H1 (cell line): ENCODE data around the gene ATOH7. TPM values are rescaled to one million over a fixed set of nuclear protein-coding genes. Genes with fewer than 3 reads are reported as not detected.

ENCODE experiments used
- CTCF ChIA-PET: fragments of 300-600 bp; sonication (Branson Sonifier 250); formaldehyde crosslinking; loops from one replicate; lab custom pipeline; 2021; ENCODE audit not compliant: partially characterized antibody; lab: Charles Lee
- POLR2A ChIA-PET: fragments of 300-600 bp; sonication (Branson Sonifier 250); formaldehyde crosslinking; loops from one replicate; lab custom pipeline; 2021; ENCODE audit warnings: inconsistent platforms; ENCODE audit not compliant: partially characterized antibody; lab: Charles Lee
- DNase-seq, 2 experiments: peaks; one replicate each; pipeline versions ENCODE4 v3.0.0 to v3.0.0-alpha.2; 2010 to 2022; ENCODE audit warnings: low spot score in 2 of 2, low read depth in 1 of 2, mixed read lengths in 1 of 2
- FAIRE-seq: peaks from 2 replicates; lab custom pipeline; 2011; peaks lifted over from hg19 to GRCh38; lab: Jason Lieb, UNC
- H2AFZ ChIP-seq: 2 replicates; pipeline ENCODE4 v1.8.1; 2012; ENCODE audit warnings: low read length, inconsistent platforms
- H2AK5ac ChIP-seq: 2 replicates; pipeline ENCODE4 v1.6.1; 2013; ENCODE audit warnings: low read depth, low read length
- H2BK120ac ChIP-seq: replicated peaks from 2 replicates; pipeline ENCODE3; 2013; ENCODE audit warnings: low read depth, low read length, inconsistent platforms
- H2BK12ac ChIP-seq: 2 replicates; pipeline ENCODE4 v1.6.1; 2013; ENCODE audit warnings: low read depth, low read length
- H2BK15ac ChIP-seq: 2 replicates; pipeline ENCODE4 v1.6.1; 2013; ENCODE audit warnings: low read length
- H2BK20ac ChIP-seq: 2 replicates; pipeline ENCODE4 v1.6.1; 2013; ENCODE audit warnings: low read length
- H2BK5ac ChIP-seq: 2 replicates; pipeline ENCODE4 v1.6.1; 2013; ENCODE audit warnings: low read depth, low read length
- H3K14ac ChIP-seq: 2 replicates; pipeline ENCODE4 v1.6.1; 2013; ENCODE audit warnings: inconsistent platforms; ENCODE audit not compliant: insufficient read length
- H3K18ac ChIP-seq: 2 replicates; pipeline ENCODE4 v1.6.1; 2013; ENCODE audit warnings: low read length; ENCODE audit errors: extremely low read depth
- H3K23ac ChIP-seq: 2 replicates; pipeline ENCODE4 v1.6.1; 2013; ENCODE audit warnings: inconsistent platforms; ENCODE audit not compliant: insufficient read length
- H3K23me2 ChIP-seq: 2 replicates; pipeline ENCODE4 v1.6.1; 2013; ENCODE audit warnings: low read depth, low read length
- H3K27ac ChIP-seq: 2 replicates; pipeline ENCODE4 v1.6.1; 2011; ENCODE audit warnings: low read depth, low read length, inconsistent platforms
- H3K27me3 ChIP-seq, 4 experiments: replicated peaks in 1 of 4; 1 replicate in 1 of 4; 2 replicates in 3 of 4; pipeline versions ENCODE4 v1.6.1 to v1.8.1; 2011 to 2013; ENCODE audit warnings: low read length in 3 of 4, mild to moderate bottlenecking in 3 of 4, inconsistent platforms in 2 of 4, mixed read lengths in 2 of 4, moderate library complexity in 1 of 4; ENCODE audit not compliant: control insufficient read depth in 3 of 4, insufficient read depth in 3 of 4; ENCODE audit errors: extremely low read depth in 1 of 4
- H3K36me3 ChIP-seq, 4 experiments: 2 replicates each; pipeline versions ENCODE4 v1.6.1 to v1.8.1; 2011 to 2013; ENCODE audit warnings: mild to moderate bottlenecking in 4 of 4, low read length in 3 of 4, moderate library complexity in 2 of 4, control low read depth in 1 of 4, inconsistent platforms in 1 of 4; ENCODE audit not compliant: insufficient read depth in 4 of 4, control insufficient read depth in 2 of 4
- H3K4ac ChIP-seq: replicated peaks from 2 replicates; pipeline ENCODE3; 2013; ENCODE audit warnings: low read length, low read depth, mixed read lengths, inconsistent platforms; ENCODE audit not compliant: insufficient read length
- H3K4me1 ChIP-seq, 4 experiments: replicated peaks in 1 of 4; 1 replicate in 1 of 4; 2 replicates in 3 of 4; pipeline versions ENCODE4 v1.6.1 to v1.8.1; 2011 to 2013; ENCODE audit warnings: low read length in 3 of 4, inconsistent platforms in 2 of 4, mixed read lengths in 1 of 4; ENCODE audit not compliant: insufficient read depth in 4 of 4, control insufficient read depth in 3 of 4
- H3K4me2 ChIP-seq, 2 experiments: 2 replicates each; pipeline versions ENCODE4 v1.6.1 to v1.8.1; 2011 to 2013; ENCODE audit warnings: low read depth in 2 of 2, low read length in 2 of 2, control low read depth in 1 of 2, inconsistent platforms in 1 of 2, mild to moderate bottlenecking in 1 of 2; ENCODE audit not compliant: insufficient read depth in 1 of 2
- H3K4me3 ChIP-seq, 4 experiments: fragments of 200-600, 300-600 bp in 1 of 4; sonication (generic), shearing (Covaris generic), sonication (Bioruptor Twin) in 1 of 4; 2 replicates each; pipeline versions ENCODE4 v1.5.1 to v1.8.1; 2011 to 2016; ENCODE audit warnings: low read length in 4 of 4, low read depth in 3 of 4, control low read depth in 2 of 4, inconsistent platforms in 2 of 4, mild to moderate bottlenecking in 2 of 4, mixed read lengths in 1 of 4, moderate library complexity in 1 of 4; ENCODE audit not compliant: insufficient read depth in 2 of 4; ENCODE audit errors: extremely low read depth in 1 of 4
- H3K56ac ChIP-seq: replicated peaks from 2 replicates; pipeline ENCODE3; 2013; ENCODE audit warnings: low read depth, mild to moderate bottlenecking, mixed read lengths, low read length, inconsistent platforms; ENCODE audit not compliant: insufficient read length
- H3K79me1 ChIP-seq: 2 replicates; pipeline ENCODE4 v1.6.1; 2013; ENCODE audit warnings: low read depth, low read length, control low read depth
- H3K79me2 ChIP-seq, 2 experiments: 2 replicates each; pipeline versions ENCODE4 v1.6.1 to v1.8.1; 2012 to 2013; ENCODE audit warnings: low read length in 2 of 2, mild to moderate bottlenecking in 2 of 2, inconsistent platforms in 1 of 2; ENCODE audit not compliant: insufficient read depth in 2 of 2, control insufficient read depth in 1 of 2
- H3K9ac ChIP-seq, 4 experiments: replicated peaks in 1 of 4; 1 replicate in 1 of 4; 2 replicates in 3 of 4; pipeline versions ENCODE4 v1.6.1 to v1.8.1; 2011 to 2013; ENCODE audit warnings: low read depth in 3 of 4, low read length in 3 of 4, control low read depth in 2 of 4, mild to moderate bottlenecking in 2 of 4, moderate library complexity in 2 of 4, inconsistent platforms in 1 of 4; ENCODE audit errors: extremely low read depth in 1 of 4
- H3K9me3 ChIP-seq, 2 experiments: 2 replicates each; pipeline versions ENCODE4 v1.6.1 to v1.8.1; 2012 to 2013; ENCODE audit warnings: mild to moderate bottlenecking in 2 of 2, moderate library complexity in 2 of 2, control low read depth in 1 of 2, inconsistent platforms in 1 of 2, low read depth in 1 of 2, low read length in 1 of 2, mixed read lengths in 1 of 2; ENCODE audit not compliant: insufficient read depth in 2 of 2
- H4K20me1 ChIP-seq, 2 experiments: replicated peaks in 1 of 2; 2 replicates each; pipeline versions ENCODE3 to v1.8.1; 2011 to 2013; ENCODE audit warnings: inconsistent platforms in 2 of 2, low read length in 2 of 2, mild to moderate bottlenecking in 1 of 2; ENCODE audit not compliant: insufficient read depth in 2 of 2, control insufficient read depth in 1 of 2
- H4K5ac ChIP-seq: 2 replicates; pipeline ENCODE4 v1.6.1; 2013; ENCODE audit warnings: low read length, low read depth, mixed read lengths, inconsistent platforms; ENCODE audit not compliant: insufficient read length
- H4K8ac ChIP-seq: 2 replicates; pipeline ENCODE4 v1.8.0; 2013; ENCODE audit warnings: mild to moderate bottlenecking, moderate library complexity, low read length, inconsistent platforms; ENCODE audit not compliant: insufficient read depth; ENCODE audit errors: extremely low read depth
- H4K91ac ChIP-seq: replicated peaks from 2 replicates; pipeline ENCODE3; 2013; ENCODE audit warnings: low read length, mixed read lengths, inconsistent platforms; ENCODE audit not compliant: insufficient read length
- CEBPB ChIP-seq: IDR thresholded peaks from 2 replicates; pipeline ENCODE4 v1.6.1; 2012; ENCODE audit warnings: low read depth, low read length
- CTBP2 ChIP-seq: IDR thresholded peaks from 2 replicates; pipeline ENCODE4 v1.7.0; 2011; ENCODE audit warnings: borderline replicate concordance, mild to moderate bottlenecking, moderate library complexity, mixed read lengths, low read length; ENCODE audit not compliant: insufficient read depth, insufficient read length
- EGR1 ChIP-seq: IDR thresholded peaks from 2 replicates; pipeline ENCODE4 v1.6.1; 2011; ENCODE audit warnings: low read depth, low read length, borderline replicate concordance
- FOSL1 ChIP-seq: IDR thresholded peaks from 2 replicates; pipeline ENCODE4 v1.6.1; 2011; ENCODE audit warnings: mild to moderate bottlenecking, low read depth, low read length, moderate library complexity; ENCODE audit not compliant: insufficient read depth
- GABPA ChIP-seq: IDR thresholded peaks from 2 replicates; pipeline ENCODE4 v1.6.1; 2011; ENCODE audit warnings: mild to moderate bottlenecking, low read length, moderate library complexity, borderline replicate concordance; ENCODE audit not compliant: insufficient read depth
- JUND ChIP-seq: IDR thresholded peaks from 2 replicates; pipeline ENCODE4 v1.6.1; 2011; ENCODE audit warnings: mild to moderate bottlenecking, improper control_type of control experiment, low read length
- KDM4A ChIP-seq: IDR thresholded peaks from one replicate; pipeline ENCODE4 v1.7.1; 2012; ENCODE audit warnings: low read depth, mild to moderate bottlenecking, moderate library complexity, low read length, inconsistent platforms; ENCODE audit not compliant: severe bottlenecking
- KDM5A ChIP-seq: fragments of 200-600 bp; IDR thresholded peaks from 2 replicates; pipeline ENCODE4 v1.7.1; 2012; ENCODE audit warnings: mild to moderate bottlenecking, low read length, inconsistent platforms, mixed read lengths
- MAX ChIP-seq: IDR thresholded peaks from 2 replicates; pipeline ENCODE4 v1.6.1; 2012; ENCODE audit warnings: inconsistent platforms
- PHF8 ChIP-seq: fragments of 200-600 bp; sonication (generic); conservative IDR thresholded peaks from 2 replicates; pipeline ENCODE4 v1.7.1; 2012; ENCODE audit warnings: low read depth, mild to moderate bottlenecking, inconsistent platforms, low read length, moderate library complexity
- POU5F1 ChIP-seq: IDR thresholded peaks from 2 replicates; pipeline ENCODE4 v1.6.1; 2011; ENCODE audit warnings: low read depth, mild to moderate bottlenecking, low read length, moderate library complexity
- WGBS, 2 experiments: shearing (Covaris generic) in 1 of 2; methylation state at CpG; one replicate each; pipeline versions ENCODE4 v1.1.6 to v1.1.7; 2013 to 2015; ENCODE audit warnings: low lambda C conversion rate in 2 of 2, mixed read lengths in 2 of 2, inconsistent platforms in 1 of 2, low coverage in 1 of 2, missing lambda C conversion rate in 1 of 2; ENCODE audit not compliant: insufficient replicate concordance in 2 of 2, insufficient coverage in 1 of 2, insufficient read length in 1 of 2; ENCODE audit errors: extremely low coverage in 1 of 2, missing lambda C conversion rate in 1 of 2; 5-methylcytosine and 5-hydroxymethylcytosine counted together
- polyA plus RNA-seq, 7 experiments: library from polyadenylated mRNA; depleted of rRNA in 3 of 7; stranded (reverse) in 5 of 7; unstranded in 2 of 7; fragments of >200 nt in 5 of 7; fragments of 200-250 nt in 2 of 7; gene quantifications; 1 replicate in 5 of 7; 2 replicates in 1 of 7; 4 replicates in 1 of 7; pipeline versions ENCODE4 v1.2.1 to v1.2.3, GENCODE V29; 2011 to 2013; ENCODE audit warnings: missing spikeins in 2 of 7, mixed read lengths in 2 of 7
- total RNA-seq: library from RNA; stranded (reverse); fragmentation: NEBNext Ultra II Directional; extraction: Animal tissue kit (Norgen Biotek cat#: 25700); gene quantifications from 2 replicates; pipeline ENCODE4 v1.2.1, GENCODE V29; 2021

The ATOH7 gene
- total and polyA plus RNA-seq, 2 of the 8 experiments (the other 6 are each of a cell fraction or from before 2014, with no cell fraction given): 0.39 to 1.0 TPM

DNA sequence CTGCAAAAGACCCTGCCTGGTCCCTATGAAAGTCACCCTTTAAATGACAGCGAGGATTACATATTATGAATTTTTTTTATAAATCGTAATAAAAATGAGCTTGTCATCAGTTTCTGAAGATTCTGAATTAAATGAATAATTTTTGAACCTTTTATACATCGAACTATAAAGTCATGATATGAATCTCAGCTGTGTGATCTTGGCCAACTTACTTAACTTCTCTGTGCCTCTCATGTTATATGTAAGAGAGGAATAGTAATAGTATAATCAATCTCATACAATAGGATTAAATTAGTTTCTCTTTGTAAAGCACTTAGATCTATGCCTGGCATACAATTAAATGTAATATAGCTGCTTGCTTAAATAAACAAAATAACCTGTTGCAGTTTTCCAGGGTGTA is 5.3 kb upstream of the ATOH7 start:
- H3K27me3 ChIP-seq: peaks cover 0 to 3% (median 1%) of the 10 kb centered on the region in 4 experiments; a peak in 4 of 7 replicates
- H3K23me2 ChIP-seq: 0 out of 2 replicates have a peak, but pooled peaks cover under 1% of the 10 kb centered on the region
- POLR2A ChIA-PET: interaction anchor here (0.7 to 1.7 kb wide), 2 partner anchors 95 to 96 kb away, joined by 3 to 7 read pairs; partner anchors contain the start of genes HNRNPH3 and PBLD
- no peaks in the 10 kb centered on the region for H3K36me3 ChIP-seq
- no peak overlapping the region for H2BK20ac ChIP-seq
- H3K27ac ChIP-seq: no peak overlapping the region
- H3K4ac ChIP-seq: no peak overlapping the region
- no peak overlapping the region for H2AK5ac ChIP-seq
- no peak overlapping the region for H2BK120ac ChIP-seq
- H2AFZ ChIP-seq: no peak overlapping the region
- H4K5ac ChIP-seq: no peak overlapping the region
- no peak overlapping the region for H3K18ac ChIP-seq
- no peak overlapping the region for H3K23ac ChIP-seq
- no peak overlapping the region for H4K8ac ChIP-seq
- H2BK12ac ChIP-seq: no peak overlapping the region
- H3K9me3 ChIP-seq: no peaks in the 10 kb centered on the region
- no peaks in the 10 kb centered on the region for H3K79me2 ChIP-seq
- no peaks in the 10 kb centered on the region for H4K20me1 ChIP-seq
- no peak overlapping the region for H3K56ac ChIP-seq
- H2BK5ac ChIP-seq: no peak overlapping the region
- DNase-seq: no peak
- H2BK15ac ChIP-seq: no peak overlapping the region
- 88% methylated on average over 3 of the region's 3 CpGs; no CpG with 5 or more reads in 1 of the 2 experiments for WGBS, 2 experiments
- H3K4me3 ChIP-seq: no peak overlapping the region
- no peak overlapping the region for H4K91ac ChIP-seq
- FAIRE-seq: no peak
- TF ChIP-seq KDM4A (no peak), PHF8 (no peak), GABPA (no peak), CTBP2 (no peak), MAX (no peak), POU5F1 (no peak), FOSL1 (no peak), EGR1 (no peak), CEBPB (no peak), JUND (no peak), KDM5A (no peak)
- TF ChIP-seq, all 59 proteins: peak for 0
- CTCF ChIA-PET: interaction anchor here (0.6 to 2.1 kb wide), 2 partner anchors 25 to 35 kb away, joined by 4 to 8 read pairs; no protein-coding TSS in a partner anchor
- H3K79me1 ChIP-seq: no peaks in the 10 kb centered on the region; the same call in 1 of the 2 replicates
- no peak overlapping the region for H3K4me2 ChIP-seq
- H3K9ac ChIP-seq: no peak overlapping the region
- no peak overlapping the region for H3K14ac ChIP-seq
- H3K4me1 ChIP-seq: peaks cover 0 to 3% (median 0%) of the 10 kb centered on the region in 4 experiments; a peak in 1 of 7 replicates
